GM21526 (cell line): ENCODE measurements around the gene MYL12B.
"Not testable (repeated sequence)": the region's sequence is repeated elsewhere in the genome, so short reads cannot be mapped to it uniquely, and the experiment has no call there.

Experiments used
- ATAC-seq: cut with Tn5 transposase; IDR thresholded peaks from one replicate; pipeline ENCODE4 v1.9.1; 2021; ENCODE audit warnings: moderate library complexity; ENCODE audit not compliant: unreplicated experiment, low FRiP score

MYL12B gene

DNA sequence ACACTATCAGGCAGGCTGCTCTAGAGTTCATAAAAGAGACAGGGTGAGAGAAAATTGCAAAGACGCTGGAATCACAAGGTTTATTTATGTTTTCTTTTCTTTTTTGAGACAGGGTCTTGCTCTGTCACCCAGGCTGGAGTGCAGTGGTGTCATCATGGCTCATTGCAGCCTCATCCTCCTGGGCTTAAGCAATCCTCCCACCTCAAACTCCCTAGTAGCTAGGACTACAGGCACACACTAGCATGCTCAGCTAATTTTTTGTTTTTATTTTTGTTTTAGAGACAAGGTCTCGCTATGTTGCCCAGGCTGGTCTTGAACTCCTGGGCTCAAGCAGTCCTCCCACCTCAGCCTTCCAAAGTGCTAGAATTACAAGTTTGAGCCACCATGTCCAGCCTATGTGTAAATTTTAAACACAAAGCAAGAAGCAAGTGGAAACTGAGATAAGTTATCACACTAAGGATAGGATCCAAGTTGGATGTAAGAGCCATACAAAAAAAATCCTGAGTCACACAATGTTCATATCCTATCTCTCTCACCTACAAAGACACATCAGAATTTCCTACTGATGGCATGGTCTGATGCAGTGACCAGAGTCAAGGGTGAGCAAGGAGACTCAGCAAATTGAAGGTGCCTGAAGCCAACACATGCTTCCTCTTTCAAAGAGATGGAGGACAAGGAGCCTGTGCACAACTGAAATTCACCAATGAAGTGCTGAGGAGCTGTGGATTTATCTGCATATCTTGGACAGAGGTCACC is 31.4 kb downstream of the MYL12B start:
- no peak for ATAC-seq

DNA sequence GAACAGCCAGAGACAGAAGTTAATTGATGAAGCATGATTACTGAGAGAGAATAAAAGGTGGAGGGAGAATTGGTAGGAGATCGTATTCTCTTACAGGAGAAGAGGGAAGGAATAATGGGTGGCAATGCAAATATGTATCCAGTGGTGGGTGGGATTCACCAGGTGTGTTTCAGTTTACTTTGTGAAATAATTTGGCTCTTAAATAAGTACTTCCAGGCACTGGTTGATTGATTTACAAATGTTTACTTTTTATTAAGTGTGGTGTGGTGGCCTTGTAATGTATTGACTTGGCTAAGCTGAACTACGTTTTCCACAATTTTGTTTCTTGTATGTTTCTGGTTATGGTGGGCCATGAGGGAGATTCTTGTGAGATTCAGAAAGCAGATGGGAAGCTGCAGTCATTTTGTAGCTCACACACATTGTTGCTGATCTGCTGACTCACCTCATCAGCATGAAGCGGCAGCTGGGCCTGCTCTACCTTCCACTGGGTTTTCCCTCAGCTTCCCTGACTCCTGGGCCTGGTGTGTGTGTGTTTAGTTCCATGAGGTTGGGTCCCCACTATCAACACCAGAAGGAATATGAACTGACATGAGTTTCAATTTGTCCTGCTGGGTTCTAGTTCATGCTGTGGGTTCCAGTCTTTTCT is 32.6 kb downstream of the MYL12B start:
- no peak for ATAC-seq

DNA sequence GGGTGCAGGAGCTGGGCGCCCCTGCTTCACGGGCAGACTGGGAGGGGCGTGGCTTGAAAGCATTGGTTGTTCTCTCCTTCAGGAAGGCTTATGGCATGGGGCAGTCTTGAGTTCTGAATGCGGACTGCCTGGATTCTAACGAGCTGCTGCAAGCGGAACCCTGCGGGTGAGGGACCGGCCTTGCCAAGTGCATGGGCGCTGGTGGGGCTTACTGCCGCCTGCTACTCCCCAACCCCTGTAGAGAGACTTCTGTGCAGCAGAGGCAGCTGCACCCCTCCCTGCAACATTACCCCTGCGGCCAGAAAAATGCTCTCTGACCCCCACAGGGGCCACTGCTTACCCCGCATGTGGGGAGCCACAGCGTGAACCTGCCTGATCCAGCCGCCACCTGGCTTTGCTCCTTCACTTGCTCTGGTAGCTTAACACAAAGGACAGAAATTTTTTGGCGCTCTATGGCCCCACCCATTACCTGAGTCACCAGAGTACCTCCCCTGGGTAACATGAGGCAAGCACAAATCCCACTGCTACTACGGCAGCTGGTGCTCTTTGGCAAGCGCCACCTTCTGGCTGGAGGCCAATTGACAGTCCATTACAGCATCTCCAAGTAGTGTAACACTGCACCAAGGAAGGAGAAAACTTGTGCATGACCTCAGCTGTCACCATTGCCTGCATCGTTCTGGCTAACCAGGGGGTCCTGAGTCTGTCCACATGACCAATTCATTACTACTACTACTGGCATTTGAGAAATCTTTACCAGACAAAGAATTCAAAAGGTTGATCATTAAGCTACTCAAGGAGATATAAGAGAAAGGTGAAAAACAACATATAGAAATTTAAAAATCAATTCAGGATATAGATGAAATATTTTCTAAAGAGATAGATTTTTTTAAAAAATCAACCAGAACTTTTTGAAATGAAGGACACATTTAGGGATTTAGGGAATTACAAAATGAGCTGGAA is 35.4 kb downstream of the MYL12B start:
- peak; percentile 99 for ATAC-seq

DNA sequence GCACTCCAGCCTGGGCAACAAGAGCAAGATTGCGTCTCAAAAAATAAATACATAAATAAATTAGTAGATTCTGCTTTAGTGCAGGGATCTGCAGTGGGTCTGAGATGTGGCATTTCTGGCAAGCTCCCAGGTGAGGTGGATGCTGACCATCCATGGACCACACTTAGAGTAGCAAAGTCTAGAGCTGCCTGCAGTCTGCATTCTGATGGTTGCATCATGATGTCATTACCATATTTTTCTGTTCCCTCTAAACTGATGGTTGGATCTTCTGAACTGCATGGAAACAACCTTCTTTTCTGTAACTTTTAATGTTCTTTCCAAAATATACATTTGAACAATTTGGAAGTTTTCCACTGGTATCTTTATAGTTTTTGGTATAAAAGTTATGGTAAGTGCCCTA is 42.9 kb downstream of the MYL12B start:
- ATAC-seq = no peak

DNA sequence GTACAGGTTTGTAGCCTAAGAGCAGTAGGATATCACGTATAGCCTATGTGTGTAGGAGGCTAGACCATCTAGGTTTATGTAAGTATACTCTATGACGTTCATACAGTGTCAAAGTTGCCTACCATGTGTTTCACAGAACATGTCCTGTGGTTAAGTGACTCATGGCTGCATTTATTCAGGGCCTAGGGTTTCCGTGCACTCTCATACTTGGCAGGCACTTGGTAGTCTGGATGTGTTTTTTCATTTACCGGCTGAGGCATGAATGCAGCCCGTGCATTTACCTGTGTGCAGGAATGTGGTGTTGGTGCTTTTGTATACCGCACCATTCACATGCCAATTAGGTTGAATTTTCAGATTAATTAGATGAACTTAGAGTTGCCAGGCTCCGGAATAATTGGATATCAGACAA is 43.4 kb downstream of the MYL12B start:
- ATAC-seq = no peak

DNA sequence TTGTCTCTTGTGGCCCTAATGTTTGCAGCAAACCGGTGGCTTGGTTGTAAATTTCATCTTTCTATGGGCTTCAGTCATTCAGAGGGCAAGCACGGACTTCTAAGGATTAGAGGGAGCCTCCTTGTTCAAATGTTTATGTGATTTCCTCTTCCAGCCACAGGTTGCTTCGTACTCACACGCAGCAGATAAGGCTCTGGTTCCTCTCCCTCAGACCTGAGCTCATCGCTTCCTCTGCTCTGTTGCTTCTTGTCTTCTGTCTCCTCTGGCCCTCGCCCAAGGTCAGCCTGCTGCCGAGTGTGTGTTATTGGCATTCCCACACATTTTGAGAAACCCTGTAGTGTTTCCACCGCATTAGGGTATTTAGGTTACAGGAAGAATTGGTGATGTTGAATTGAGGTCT is 44.0 kb downstream of the MYL12B start:
- no peak for ATAC-seq

DNA sequence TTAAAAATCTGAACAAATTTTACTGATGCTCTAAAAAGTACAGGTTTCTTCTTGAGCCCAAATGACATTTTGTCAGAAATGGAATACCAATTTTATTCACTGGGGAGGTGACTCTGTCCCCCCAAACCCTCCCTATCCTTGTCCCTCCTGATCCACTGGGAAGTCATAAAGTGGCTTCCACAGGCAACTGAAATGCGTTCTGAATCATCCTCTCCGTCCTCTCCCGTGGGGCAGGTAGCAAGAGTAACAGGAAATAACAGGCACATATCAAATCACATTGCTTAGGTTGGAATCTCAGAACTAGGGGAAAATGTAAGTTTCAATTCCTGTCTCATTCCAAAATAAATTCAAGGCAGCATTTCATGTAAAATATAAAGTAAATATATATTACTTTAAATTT is 44.5 kb downstream of the MYL12B start:
- ATAC-seq = no peak

DNA sequence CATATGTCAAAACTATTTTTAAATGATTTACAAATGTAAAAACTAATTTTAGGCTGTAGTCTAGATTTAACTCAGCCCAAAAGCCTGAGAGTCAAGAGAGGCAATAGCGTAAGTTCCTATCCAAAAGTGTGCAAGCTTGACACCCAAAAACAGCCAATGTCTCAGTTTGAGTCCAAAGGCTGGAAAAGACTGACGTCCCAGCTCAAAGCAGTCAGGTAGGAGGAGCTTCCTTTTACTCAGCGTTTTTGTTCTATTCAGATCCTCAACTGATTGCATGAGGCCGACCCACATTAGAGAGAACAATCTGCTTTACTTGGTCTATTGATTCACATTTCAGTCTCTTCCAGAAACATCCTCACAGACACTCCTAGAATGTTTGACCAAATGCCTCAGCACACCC is 51.8 kb downstream of the MYL12B start:
- no peak for ATAC-seq

DNA sequence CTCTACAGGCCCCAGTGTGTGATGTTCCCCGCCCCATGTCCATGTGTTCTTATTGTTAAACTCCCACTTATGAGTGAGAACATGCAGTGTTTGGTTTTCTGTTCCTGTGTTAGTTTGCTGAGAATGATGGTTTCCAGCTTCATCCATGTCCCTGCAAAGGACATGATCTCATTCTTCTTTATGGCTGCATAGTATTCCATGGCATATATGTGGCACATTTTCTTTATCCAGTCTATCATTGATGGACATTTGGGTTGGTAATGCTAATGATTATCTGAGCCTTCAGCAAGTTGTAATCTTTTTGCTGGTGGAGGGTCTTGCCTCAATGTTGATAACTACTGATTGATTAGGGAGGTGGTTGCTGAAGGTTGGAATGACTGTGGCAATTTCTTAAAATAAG is 53.4 kb downstream of the MYL12B start:
- not testable (repeated sequence) for ATAC-seq

DNA sequence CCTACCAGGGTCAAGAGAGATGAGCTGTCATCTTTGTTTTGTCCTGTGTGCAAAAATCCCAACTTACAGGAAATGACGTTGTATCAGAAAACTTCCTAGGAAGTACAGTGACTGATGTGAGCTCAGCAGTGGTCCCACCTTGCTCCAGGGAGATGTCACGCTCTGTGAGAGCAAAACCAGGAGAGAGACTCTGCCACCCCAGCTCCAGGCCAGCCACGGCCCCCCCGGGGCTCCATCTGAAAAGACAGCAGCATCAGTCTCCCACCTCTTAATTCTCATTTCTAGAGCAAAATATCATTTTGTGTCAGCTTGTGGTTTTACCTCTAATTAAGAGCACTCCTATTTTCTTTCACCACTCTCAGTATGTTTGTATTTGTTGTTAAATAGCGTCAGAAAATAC is 57.5 kb downstream of the MYL12B start:
- ATAC-seq = no peak

DNA sequence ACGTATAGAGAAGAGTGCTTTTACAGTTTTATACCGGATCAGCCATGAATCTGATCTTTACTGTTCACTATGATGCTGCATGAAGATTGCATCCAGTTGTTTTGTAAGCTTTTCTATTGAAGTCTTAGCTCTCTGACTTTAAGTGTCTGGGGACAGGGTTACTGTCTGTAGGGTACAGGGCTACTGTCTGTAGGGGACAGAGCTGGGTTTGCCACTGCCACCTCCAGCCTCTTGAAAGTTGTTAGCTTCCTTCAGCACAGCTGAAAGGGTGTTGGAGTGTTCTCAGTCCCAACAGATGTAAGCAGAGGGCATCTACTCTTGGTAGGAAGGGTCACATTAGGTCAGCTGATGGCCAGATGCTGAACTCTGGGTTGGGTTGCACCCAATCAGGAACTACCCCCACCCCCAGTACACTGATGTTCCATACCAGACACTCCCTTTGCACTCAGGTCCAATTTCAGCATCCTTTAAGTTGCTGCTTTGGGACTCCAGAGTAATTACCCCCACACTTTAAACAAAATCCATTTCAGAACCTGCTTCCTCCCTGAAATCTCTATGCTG is 58.0 kb downstream of the MYL12B start:
- ATAC-seq = no peak

DNA sequence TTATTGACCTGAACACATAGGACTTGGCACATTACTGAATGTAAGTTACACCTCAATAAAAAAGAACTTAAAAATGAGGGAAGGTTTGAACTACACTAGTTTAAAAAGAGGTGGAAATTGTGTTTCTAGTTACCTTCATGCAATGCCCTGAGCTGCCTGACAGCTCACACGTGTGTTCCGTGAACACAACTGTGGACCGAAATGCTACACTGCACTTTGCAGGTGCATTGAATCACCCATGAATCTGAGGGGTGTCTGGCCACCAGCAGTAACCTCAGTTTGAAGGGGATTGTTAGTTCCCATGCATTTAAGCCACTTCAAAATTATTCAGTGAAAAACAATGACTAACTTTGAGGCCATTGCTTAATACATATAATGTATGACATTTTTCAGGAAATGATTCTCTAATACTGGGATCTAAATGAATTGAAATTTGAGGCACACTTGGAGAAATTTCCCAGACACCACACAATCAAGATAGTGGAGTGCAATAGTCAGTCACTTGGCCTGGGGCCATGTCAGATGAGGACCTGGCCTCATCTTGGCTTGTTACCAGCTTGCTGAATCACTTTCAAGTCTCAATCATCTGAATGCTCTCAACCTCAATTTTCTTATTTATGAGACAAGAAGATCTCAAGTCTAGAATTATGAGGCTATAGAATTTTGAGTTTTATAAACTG is 59.3 kb downstream of the MYL12B start:
- no peak for ATAC-seq

DNA sequence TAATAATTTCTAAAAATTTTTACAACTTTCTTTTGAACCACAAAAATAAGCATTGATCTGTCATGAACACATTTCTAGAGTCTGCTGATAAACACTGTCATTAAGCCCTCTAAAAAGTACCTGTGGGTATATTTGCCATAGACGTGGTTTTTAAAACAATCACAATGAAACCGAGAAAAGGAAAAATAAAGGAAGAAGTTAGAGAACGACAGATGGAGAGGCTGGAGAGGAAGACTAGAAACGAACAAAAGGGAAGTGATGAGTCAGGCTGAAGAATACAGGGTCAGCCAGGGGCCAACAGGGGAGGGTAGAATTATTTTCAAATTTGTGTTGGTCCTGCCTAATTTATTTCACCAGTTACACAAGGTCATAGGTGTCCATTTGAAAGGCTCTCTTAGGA is 62.0 kb downstream of the MYL12B start:
- no peak for ATAC-seq
